Cardiac muscle cell (in vitro differentiated cells and primary cell): ENCODE measurements around the gene UBE3D. TPM values are rescaled to one million over a fixed set of nuclear protein-coding genes. Genes with fewer than 3 reads are reported as not detected.
"Not testable (repeated sequence)": the region's sequence is repeated elsewhere in the genome, so short reads cannot be mapped to it uniquely, and the experiment has no call there.

ENCODE experiments used
- DNase-seq, 2 donors: peaks; one replicate each; pipeline versions ENCODE4 v3.0.0 to v3.0.0-alpha.2; 2010 to 2017; ENCODE audit warnings: low read depth in 1 of 2, low spot score in 1 of 2
- H3K27ac ChIP-seq: fragments of 200-600 bp; sonication (generic); 2 replicates; pipeline ENCODE4 v1.5.1; 2016
- H3K27me3 ChIP-seq: fragments of 200-600 bp; sonication (generic); 2 replicates; pipeline ENCODE4 v1.6.0; 2016; ENCODE audit warnings: control low read depth
- H3K36me3 ChIP-seq: fragments of 200-600 bp; sonication (generic); 2 replicates; pipeline ENCODE4 v1.5.1; 2016; ENCODE audit warnings: control low read depth
- H3K4me1 ChIP-seq: fragments of 200-600 bp; sonication (generic); 2 replicates; pipeline ENCODE4 v1.8.1; 2017; ENCODE audit warnings: low read depth, mild to moderate bottlenecking, mixed run types
- H3K4me3 ChIP-seq: fragments of 200-600 bp; sonication (generic); 2 replicates; pipeline ENCODE4 v1.5.1; 2016; ENCODE audit warnings: mild to moderate bottlenecking
- H3K9me3 ChIP-seq: fragments of 200-600 bp; sonication (generic); 2 replicates; pipeline ENCODE4 v1.5.1; 2017; ENCODE audit warnings: low read depth, mild to moderate bottlenecking, control low read depth
- polyA plus RNA-seq: library from polyadenylated mRNA; unstranded; fragments of >200 nt; fragmentation: Nextera tagmentation; extraction: Ambion mirVana; gene quantifications from 2 replicates; pipeline ENCODE4 v1.2.1, GENCODE V29; 2016
- total RNA-seq: library from RNA; depleted of rRNA; stranded (reverse); fragments of >200 nt; gene quantifications from 2 replicates; pipeline ENCODE4 v1.2.3, GENCODE V29; 2016
- TF ChIP-seq, protein P1 (sequence below): IDR thresholded peaks from 2 replicates; pipeline ENCODE4 v1.5.1; 2012; ENCODE audit warnings: low read depth, mild to moderate bottlenecking, low read length

The UBE3D gene
- total and polyA plus RNA-seq, 2 experiments from 2014 or later = 14.5 to 19.5 TPM

DNA sequence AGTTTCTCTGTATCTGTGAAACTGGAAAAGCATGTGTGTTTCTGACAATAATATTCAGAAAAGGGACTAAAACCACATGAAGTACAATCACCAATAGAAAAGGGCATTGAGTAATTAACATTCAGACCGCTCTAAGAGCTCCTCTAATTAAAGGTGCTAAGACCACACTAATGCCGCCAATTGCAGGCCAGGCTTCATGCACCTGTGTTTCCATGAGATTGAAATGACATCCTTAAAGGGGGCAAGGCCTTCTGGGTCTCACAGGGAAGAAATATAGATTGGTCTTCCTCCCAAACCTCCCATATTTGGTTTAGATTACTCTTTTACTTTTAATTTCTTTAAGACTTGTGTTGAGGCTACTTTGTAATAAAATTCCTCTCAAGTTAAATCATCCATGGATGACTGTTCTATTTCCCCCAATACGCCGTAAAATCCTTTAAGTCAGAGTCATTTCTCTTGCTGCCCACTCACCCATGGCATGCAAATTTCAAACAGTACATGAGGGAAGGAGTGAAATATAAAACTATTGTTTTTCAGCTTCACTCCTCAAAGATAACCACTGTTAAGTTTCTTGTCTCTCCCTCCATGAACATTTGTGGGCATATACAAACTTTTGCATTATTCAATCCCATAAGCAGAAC is 110.6 kb downstream of the UBE3D start:
- H3K4me1 ChIP-seq = no peaks in the 10 kb centered on the region
- no peak for DNase-seq
- no peak overlapping the region for H3K4me3 ChIP-seq

DNA sequence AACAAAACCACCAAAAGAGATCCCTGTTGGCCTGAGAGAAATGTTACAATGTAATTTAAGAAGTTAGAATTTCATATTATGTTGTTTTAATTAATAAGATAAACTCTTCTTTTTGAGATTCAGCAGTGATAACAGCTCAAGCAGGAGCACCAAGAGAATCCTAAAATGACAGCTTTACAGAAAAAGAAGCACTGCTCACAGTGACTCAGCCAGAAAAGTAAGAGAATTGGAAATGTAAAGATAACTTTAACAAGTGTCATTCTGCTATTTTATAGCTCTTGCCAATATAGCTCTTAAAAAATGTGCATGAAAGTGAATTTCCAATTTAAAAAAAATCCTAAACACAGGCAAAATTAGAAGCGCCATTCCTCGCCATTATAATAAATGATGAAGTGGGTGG is 111.3 kb downstream of the UBE3D start:
- no peaks in the 10 kb centered on the region for H3K4me1 ChIP-seq
- no peak for DNase-seq

More for the DNA sequence above, 110.6 kb downstream of the UBE3D start:
- TF ChIP-seq, protein P1, sequence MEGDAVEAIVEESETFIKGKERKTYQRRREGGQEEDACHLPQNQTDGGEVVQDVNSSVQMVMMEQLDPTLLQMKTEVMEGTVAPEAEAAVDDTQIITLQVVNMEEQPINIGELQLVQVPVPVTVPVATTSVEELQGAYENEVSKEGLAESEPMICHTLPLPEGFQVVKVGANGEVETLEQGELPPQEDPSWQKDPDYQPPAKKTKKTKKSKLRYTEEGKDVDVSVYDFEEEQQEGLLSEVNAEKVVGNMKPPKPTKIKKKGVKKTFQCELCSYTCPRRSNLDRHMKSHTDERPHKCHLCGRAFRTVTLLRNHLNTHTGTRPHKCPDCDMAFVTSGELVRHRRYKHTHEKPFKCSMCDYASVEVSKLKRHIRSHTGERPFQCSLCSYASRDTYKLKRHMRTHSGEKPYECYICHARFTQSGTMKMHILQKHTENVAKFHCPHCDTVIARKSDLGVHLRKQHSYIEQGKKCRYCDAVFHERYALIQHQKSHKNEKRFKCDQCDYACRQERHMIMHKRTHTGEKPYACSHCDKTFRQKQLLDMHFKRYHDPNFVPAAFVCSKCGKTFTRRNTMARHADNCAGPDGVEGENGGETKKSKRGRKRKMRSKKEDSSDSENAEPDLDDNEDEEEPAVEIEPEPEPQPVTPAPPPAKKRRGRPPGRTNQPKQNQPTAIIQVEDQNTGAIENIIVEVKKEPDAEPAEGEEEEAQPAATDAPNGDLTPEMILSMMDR = no peak
- no peaks in the 10 kb centered on the region for H3K36me3 ChIP-seq
- no peaks in the 10 kb centered on the region for H3K27me3 ChIP-seq
- no peak overlapping the region for H3K27ac ChIP-seq
- no peaks in the 10 kb centered on the region for H3K9me3 ChIP-seq

DNA sequence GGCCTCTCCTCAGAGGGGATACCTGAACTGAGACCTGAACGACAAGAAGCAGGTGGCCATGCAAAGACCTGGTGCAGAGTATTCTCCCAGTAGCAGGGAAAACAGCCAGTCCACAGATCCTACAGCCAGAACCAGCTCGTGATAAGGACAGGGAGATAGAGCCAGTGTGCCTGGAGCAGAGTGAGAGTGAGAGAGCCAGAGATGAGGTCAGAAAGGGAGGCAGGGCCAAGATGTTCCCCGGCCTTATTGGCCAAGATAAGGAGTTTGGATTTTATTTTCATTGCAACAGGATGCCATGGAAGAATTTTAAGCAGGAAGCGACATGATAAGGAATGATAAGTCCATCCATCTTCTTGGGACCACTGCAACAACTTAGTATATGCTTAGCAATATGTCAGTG is 111.8 kb downstream of the UBE3D start:
- Histone ChIP-seq H3K9me3 (no peaks in the 10 kb centered on the region), H3K4me1 (no peaks in the 10 kb centered on the region), H3K4me3 (no peak overlapping the region), H3K27me3 (no peaks in the 10 kb centered on the region), H3K27ac (no peak overlapping the region), H3K36me3 (no peaks in the 10 kb centered on the region)
- TF ChIP-seq, protein P1 = no peak
- DNase-seq = peak in 1 of 2 donors; percentile 68

More for the DNA sequence above, 111.3 kb downstream of the UBE3D start:
- Histone ChIP-seq H3K27ac (no peak overlapping the region), H3K27me3 (no peaks in the 10 kb centered on the region), H3K4me3 (no peak overlapping the region), H3K9me3 (no peaks in the 10 kb centered on the region), H3K36me3 (no peaks in the 10 kb centered on the region)
- TF ChIP-seq, protein P1 = no peak

DNA sequence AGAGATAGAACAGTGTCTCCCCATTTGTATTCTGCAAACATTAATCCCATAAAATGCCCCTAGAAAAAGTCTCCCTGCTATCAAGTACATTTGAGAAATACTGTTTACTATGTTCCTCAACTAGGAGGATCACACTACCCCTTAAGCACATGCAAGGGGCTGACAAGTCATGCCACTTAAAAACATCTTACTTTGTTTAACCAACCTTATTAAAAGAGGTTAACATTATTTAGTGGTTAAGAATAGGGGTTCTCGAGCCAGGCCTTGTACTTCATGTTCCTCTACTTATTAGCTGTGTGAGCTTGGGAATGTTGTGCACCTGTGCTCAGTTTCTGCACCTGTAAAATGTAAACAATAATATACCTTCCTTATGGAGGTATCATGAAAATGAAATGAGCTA is 113.7 kb downstream of the UBE3D start:
- H3K36me3 ChIP-seq = no peaks in the 10 kb centered on the region
- no peaks in the 10 kb centered on the region for H3K27me3 ChIP-seq
- no peak for DNase-seq
- no peaks in the 10 kb centered on the region for H3K9me3 ChIP-seq
- H3K4me1 ChIP-seq = no peaks in the 10 kb centered on the region
- H3K27ac ChIP-seq = no peak overlapping the region
- TF ChIP-seq, protein P1 = no peak
- H3K4me3 ChIP-seq = no peak overlapping the region

DNA sequence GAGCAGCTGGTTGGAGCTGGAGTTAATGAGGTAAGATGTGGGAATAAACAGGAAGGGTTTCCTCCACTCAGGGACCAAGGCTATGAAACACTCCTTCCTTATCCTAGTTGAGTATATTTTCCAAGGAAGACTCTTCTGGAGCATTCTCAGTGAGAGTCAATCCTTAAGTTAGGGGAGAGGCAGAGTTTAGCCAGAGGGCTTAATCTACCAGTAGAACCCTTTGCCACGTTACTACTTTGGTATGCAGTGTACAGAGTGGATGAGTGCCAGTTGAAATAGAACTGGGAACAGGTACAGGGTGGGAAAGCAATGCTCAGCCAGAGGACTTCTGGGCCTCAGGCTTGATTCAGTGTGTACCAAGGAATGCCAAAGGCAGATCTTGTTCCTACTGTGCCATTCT is 114.3 kb downstream of the UBE3D start:
- no peaks in the 10 kb centered on the region for H3K4me1 ChIP-seq
- no peaks in the 10 kb centered on the region for H3K9me3 ChIP-seq
- no peaks in the 10 kb centered on the region for H3K27me3 ChIP-seq
- DNase-seq = no peak
- TF ChIP-seq, protein P1 = no peak
- H3K36me3 ChIP-seq = no peaks in the 10 kb centered on the region
- no peak overlapping the region for H3K27ac ChIP-seq
- H3K4me3 ChIP-seq = no peak overlapping the region

DNA sequence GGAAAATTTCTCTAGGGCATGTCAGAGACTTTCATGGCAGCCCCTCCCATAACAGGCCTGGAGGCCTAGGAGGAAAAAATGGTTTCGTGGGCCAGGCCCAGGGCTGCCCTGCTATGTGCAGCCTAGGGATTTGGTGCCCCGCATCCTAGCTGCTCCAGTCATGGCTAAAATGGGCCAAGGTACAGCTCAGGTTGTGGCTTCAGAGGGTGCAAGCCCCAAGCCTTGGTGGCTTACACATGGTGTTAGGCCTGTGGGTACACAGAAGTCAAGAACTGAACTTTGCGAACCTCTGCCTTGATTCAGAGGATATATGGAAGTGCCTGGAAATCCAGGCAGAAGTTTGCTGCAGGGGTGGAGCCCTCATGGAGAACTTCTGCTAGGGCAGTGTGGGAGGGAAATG is 134.7 kb downstream of the UBE3D start:
- not testable (repeated sequence) for H3K4me1 ChIP-seq, H3K27ac ChIP-seq, H3K9me3 ChIP-seq, H3K36me3 ChIP-seq, H3K27me3 ChIP-seq, H3K4me3 ChIP-seq, DNase-seq
